ENCODE results near the gene AKR7A2. TPM values are rescaled to one million over a fixed set of nuclear protein-coding genes. Genes with fewer than 3 reads are reported as not detected.
A peak's percentile ranks its signal among the peaks of the same experiment; 100 is the strongest.

AKR7A2 gene
- total and polyA plus RNA-seq, 9 of the 15 experiments (the other 6 are each of a cell fraction or from before 2014, with no cell fraction given): 2.0 to 78.4 (median 49.4) TPM

- TF ChIP-seq, protein P1, sequence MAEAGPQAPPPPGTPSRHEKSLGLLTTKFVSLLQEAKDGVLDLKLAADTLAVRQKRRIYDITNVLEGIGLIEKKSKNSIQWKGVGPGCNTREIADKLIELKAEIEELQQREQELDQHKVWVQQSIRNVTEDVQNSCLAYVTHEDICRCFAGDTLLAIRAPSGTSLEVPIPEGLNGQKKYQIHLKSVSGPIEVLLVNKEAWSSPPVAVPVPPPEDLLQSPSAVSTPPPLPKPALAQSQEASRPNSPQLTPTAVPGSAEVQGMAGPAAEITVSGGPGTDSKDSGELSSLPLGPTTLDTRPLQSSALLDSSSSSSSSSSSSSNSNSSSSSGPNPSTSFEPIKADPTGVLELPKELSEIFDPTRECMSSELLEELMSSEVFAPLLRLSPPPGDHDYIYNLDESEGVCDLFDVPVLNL (CRISPR knock-in tag; IDR thresholded peaks at IDR 0.05; ENCODE audit: low read depth): no peak
- TF ChIP-seq NR2C1 (IDR thresholded peaks at IDR 0.05) (no peak), NR2C1 (tag; IDR thresholded peaks at IDR 0.05) (no peak), NR1H2 (CRISPR knock-in tag; IDR thresholded peaks at IDR 0.05) (no peak), CTBP1 (IDR thresholded peaks at IDR 0.05; ENCODE audit: borderline replicate concordance) (peak; percentile 41; the same call in 1 of the 2 replicates), POLR2H (tag; IDR thresholded peaks at IDR 0.05; ENCODE audit: low read depth) (no peak), DPF2 (IDR thresholded peaks at IDR 0.05) (peak; percentile 58; the same call in 1 of the 2 replicates), MBD2 (IDR thresholded peaks at IDR 0.05; ENCODE audit: borderline replicate concordance, low read depth) (no peak), ZNF197 (CRISPR knock-in tag; IDR thresholded peaks at IDR 0.05; ENCODE audit: low read depth) (no peak), TAF7 (tag; IDR thresholded peaks at IDR 0.05) (no peak), JUN (IDR thresholded peaks at IDR 0.05; ENCODE audit: borderline replicate concordance, low read depth, low read length) (no peak), JUN (CRISPR knock-in tag; IDR thresholded peaks at IDR 0.05; ENCODE audit: borderline replicate concordance) (no peak), NFIC (IDR thresholded peaks at IDR 0.05) (0 out of 2 replicates have a peak, but pooled peaks have one; percentile 16), CC2D1A (IDR thresholded peaks at IDR 0.05) (no peak), ZZZ3 (IDR thresholded peaks at IDR 0.05) (no peak), FOXK1 (CRISPR knock-in tag; IDR thresholded peaks at IDR 0.05; ENCODE audit: borderline replicate concordance) (0 out of 2 replicates have a peak, but pooled peaks have one; percentile 61), ZNF561 (CRISPR knock-in tag; conservative IDR thresholded peaks at IDR 0.05) (no peak), SETDB1 (IDR thresholded peaks at IDR 0.05; ENCODE audit: low read length) (no peak), GABPB2 (CRISPR knock-in tag; conservative IDR thresholded peaks at IDR 0.05) (no peak), HDGF (IDR thresholded peaks at IDR 0.05) (no peak), SNRNP70 (optimal IDR thresholded peaks at IDR 0.05; ENCODE audit: low read depth, low read length) (no peak), HDAC6 (IDR thresholded peaks at IDR 0.05; ENCODE audit: low read depth, low read length) (no peak), SAFB2 (IDR thresholded peaks at IDR 0.05; ENCODE audit: borderline replicate concordance, low read depth, low read length, severe bottlenecking) (no peak), BRCA1 (IDR thresholded peaks at IDR 0.05) (no peak), BRCA1 (CRISPR knock-in tag; IDR thresholded peaks at IDR 0.05) (no peak), MCM3 (IDR thresholded peaks at IDR 0.05) (no peak)
- TF ChIP-seq, protein P2, sequence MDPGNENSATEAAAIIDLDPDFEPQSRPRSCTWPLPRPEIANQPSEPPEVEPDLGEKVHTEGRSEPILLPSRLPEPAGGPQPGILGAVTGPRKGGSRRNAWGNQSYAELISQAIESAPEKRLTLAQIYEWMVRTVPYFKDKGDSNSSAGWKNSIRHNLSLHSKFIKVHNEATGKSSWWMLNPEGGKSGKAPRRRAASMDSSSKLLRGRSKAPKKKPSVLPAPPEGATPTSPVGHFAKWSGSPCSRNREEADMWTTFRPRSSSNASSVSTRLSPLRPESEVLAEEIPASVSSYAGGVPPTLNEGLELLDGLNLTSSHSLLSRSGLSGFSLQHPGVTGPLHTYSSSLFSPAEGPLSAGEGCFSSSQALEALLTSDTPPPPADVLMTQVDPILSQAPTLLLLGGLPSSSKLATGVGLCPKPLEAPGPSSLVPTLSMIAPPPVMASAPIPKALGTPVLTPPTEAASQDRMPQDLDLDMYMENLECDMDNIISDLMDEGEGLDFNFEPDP (CRISPR knock-in tag; IDR thresholded peaks at IDR 0.05): no peak
- TF ChIP-seq, protein P3, sequence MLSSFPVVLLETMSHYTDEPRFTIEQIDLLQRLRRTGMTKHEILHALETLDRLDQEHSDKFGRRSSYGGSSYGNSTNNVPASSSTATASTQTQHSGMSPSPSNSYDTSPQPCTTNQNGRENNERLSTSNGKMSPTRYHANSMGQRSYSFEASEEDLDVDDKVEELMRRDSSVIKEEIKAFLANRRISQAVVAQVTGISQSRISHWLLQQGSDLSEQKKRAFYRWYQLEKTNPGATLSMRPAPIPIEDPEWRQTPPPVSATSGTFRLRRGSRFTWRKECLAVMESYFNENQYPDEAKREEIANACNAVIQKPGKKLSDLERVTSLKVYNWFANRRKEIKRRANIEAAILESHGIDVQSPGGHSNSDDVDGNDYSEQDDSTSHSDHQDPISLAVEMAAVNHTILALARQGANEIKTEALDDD (IDR thresholded peaks at IDR 0.05): no peak
These were observed 3.6 kb upstream of the AKR7A2 start (continued) for GRCh38 chr1:19315378-19316198.

Data from K562 (cell line).